8988T (cell line): Measurements from ENCODE around the gene RAB10.
A peak's percentile ranks its signal among the peaks of the same experiment; 100 is the strongest.
"Not testable (repeated sequence)": the region's sequence is repeated elsewhere in the genome, so short reads cannot be mapped to it uniquely, and the experiment has no call there.

Experiments
- DNase-seq: peaks from one replicate; pipeline ENCODE4 v3.0.0; 2011

Gene RAB10

GRCh38 chr2:26064846-26065245 is 31.0 kb downstream of the RAB10 start:
- DNase-seq = no peak

DNA sequence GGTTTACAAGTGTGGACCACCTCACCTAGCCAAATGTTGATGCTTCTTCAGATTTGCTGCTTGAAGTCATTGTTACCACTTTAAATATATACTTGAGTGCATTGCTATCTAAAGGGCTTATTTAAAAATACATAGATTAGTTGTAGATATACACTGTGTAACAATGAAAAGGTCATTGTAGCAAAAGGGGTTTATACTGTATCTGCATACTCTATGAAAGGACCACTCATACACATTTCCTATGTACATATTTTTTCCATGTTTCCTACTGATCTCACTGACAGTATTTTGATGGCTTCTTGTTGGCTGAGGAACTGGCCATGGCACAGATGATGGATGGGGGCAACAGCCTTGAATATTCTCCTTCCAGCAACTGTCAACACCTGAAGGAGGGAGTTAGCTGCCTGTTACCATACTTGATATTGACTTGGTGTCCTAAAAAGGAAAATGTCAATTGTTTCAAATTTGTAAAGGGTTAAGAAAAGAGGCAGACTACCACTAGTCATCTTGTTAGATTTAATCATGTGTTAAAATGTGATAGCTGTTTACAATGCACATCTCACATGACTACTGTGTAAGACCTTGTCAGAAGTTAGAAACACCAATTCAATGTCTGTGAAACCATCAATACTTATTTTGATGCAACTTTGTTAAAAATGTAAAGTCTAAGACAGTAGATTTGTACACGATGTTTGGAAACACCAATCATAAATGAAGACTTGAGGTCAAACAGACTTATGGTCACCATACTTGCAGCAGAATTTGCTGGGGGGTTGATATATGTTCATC is 33.5 kb downstream of the RAB10 start:
- DNase-seq = no peak

- no peak for DNase-seq
Observed at GRCh38 chr2:26067980-26068507, 34.2 kb downstream of the RAB10 start.

GRCh38 chr2:26068602-26069298 is 34.9 kb downstream of the RAB10 start:
- no peak for DNase-seq

DNA sequence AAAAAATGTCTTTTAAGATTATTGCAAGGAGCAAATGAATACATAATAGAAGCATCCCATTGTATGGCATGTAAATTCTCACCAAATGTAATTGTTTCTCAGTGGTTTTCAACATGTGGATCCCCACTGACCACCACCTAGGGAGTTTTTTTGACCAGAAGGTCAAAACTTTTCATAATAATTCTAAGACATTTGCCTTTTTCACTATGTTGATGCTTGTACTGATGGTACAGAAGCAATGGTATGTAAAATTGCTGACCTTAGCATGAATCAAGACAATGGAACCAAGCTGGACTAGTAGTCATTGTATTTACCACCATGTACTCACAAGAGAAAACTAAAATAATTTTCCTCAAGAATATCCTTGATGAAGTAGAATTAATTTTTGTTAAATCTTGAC is 36.8 kb downstream of the RAB10 start:
- no peak for DNase-seq

- no peak for DNase-seq
Observed at GRCh38 chr2:26072925-26073768, 39.3 kb downstream of the RAB10 start.

DNA sequence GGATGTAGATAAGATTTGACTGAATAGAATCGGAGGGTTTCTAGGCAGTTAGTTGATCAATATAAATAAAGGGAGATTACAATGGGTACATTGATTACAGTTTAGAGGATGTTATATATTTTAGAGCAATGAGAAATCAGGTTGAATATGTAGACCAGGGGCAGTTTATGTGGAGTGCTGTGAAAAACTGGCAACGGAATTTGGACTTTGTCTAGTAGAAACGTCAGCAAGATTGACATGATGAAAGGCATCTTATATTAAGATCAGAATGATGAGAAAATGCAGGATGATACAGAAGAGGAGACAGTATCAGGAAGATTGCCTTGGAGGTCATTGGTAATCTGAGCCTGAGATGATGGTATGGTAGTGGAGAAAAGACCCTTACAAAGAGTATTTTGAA is 39.9 kb downstream of the RAB10 start:
- DNase-seq = no peak

DNA sequence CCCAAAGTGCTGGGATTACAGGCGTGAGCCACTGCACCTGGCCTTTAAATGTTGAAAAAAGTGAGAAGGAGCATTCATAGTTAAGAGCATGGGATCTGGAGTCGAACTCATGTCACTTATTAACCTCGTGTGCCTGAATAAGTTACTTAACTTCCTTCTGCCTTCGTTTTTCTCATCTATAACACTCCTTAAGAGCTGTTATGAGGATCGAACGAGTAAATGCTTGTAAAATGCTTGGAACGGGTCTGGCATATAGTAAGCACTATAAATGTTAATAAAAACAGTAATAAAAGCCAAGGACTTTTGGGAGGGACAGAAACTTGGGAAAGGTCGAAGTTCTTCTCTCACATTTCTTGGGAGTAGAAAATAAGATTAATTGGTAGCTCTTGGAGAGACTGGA is 40.8 kb downstream of the RAB10 start:
- DNase-seq = no peak

DNA sequence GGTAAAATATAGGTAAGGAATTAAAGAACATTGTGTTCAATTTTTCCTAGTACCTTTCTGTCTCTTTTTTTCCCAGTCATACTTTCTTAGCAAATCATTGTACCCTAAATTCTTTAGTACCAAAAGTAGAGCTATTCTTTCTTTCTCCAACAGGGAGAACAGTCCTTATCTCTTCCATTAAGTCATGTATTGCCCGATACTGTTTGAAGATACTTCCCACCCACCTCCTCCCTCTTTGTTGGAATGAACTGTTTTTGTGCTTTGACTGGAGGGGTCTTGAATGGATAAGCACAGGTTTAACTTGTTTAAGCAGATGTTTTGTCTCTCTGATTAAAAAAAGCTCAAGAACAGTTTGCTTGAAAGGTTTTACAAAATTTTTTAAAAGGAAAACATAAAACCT is 41.3 kb downstream of the RAB10 start:
- no peak for DNase-seq

DNA sequence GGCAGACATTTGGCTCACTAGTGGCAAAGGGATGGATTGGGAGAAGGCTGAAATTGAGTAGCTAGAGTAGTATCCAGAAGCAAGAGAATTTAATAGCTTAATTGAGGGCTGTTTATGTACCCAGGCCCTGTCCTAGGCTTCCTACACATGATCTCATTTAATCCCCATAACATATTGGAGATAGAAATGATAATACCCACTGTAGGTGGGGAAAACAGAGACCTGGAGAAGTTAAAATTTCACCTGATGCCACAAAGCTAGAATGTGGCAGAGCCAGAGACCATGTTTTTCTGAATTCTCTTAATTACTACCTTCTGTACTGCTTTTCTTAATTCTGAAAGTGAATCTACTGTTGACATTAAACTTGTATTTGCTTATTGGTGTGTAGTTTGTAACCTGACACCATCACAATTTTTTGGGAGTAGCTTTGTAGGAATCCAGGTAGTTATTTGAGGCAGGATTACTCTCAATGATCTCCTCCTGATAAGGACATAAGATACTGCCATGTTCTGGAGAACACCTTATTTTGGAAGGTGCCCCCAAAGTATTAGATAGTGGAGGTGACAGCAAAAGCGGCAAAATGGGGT is 42.2 kb downstream of the RAB10 start:
- no peak for DNase-seq

DNA sequence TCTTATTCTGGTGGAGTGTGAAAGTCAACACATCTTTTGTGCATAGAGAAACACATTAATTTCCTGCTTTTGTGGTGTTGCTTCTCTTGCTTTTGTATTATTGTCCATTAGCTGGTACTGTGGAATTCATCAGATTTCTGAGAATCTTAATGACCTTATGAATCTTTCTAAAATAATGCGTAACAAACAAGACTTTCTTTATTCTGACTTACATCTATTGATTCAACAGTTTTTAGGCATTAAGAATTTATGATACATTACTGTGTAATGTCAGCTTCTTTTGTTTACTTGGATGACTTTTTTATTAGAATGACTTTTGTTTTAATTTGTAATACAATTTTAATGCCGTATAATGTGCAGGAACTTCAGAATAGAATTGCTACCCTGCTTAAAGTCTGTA is 43.4 kb downstream of the RAB10 start:
- no peak for DNase-seq

DNA sequence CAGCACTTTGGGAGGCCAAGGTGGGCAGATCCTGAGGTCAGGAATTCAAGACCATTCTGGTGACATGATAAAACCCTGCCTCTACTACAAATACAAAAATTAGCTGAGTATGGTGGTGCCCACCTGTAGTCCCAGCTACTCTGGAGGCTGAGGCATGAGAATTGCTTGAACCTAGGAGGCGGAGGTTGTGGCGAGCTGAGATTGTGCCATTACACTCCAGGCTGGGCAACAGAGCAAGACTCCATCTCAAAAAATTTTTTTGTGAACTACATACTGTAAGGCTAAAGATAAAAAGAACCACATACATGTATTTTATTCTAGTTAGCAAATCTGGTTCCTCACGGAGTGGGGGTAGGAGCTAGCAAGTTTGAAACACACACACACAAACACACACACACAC is 45.1 kb downstream of the RAB10 start:
- no peak for DNase-seq

GRCh38 chr2:26080356-26080755 is 46.5 kb downstream of the RAB10 start:
- DNase-seq = no peak

GRCh38 chr2:26080925-26081324 is 47.0 kb downstream of the RAB10 start:
- DNase-seq = not testable (repeated sequence)

GRCh38 chr2:26081556-26081955 is 47.7 kb downstream of the RAB10 start:
- no peak for DNase-seq

DNA sequence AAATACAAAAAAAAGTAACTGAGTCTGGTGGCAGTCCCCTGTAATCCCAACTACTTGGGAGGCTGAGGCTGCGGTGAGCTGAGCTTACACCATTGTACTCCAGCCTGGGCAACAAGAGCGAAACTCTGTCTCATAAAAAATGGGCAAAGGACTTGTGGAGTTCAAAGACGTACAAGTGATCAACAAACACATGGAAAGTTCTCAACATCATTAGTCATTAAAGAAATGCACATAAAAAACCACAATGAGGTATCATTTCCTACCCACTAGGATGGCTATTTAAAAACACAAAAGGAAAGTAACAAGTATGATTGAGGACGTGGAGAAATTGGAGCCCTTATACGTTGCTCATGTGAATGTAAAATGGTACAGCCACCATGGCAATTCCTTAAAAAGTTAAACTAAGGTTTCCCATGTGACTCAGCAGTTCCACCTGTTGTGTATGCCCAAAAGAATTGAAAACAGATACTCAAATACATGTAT is 52.3 kb downstream of the RAB10 start:
- no peak for DNase-seq

- no peak for DNase-seq
Observed at GRCh38 chr2:26086779-26087178, 52.9 kb downstream of the RAB10 start.

GRCh38 chr2:26088038-26088643 is 54.3 kb downstream of the RAB10 start:
- DNase-seq = peak; percentile 32

DNA sequence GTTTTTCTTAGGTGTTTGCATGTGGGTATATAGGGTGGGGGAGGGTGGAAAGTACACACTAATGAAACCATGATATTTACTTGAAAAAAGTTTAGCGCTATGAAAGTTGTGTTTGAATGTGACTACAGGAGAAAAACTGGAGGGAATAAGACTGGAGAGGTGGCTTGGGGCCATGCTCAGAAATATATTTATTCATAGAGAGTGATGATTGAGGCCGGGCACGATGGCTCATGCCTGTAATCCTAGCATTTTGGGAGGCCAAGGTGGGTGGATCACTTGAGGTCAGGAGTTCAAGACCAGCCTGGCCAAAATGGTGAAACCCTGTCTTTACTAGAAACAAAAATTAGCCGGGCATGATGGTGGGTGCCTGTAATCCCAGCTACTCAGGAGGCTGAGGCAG is 55.0 kb downstream of the RAB10 start:
- not testable (repeated sequence) for DNase-seq

- DNase-seq = no peak
Observed at GRCh38 chr2:26089337-26089736, 55.5 kb downstream of the RAB10 start.

DNA sequence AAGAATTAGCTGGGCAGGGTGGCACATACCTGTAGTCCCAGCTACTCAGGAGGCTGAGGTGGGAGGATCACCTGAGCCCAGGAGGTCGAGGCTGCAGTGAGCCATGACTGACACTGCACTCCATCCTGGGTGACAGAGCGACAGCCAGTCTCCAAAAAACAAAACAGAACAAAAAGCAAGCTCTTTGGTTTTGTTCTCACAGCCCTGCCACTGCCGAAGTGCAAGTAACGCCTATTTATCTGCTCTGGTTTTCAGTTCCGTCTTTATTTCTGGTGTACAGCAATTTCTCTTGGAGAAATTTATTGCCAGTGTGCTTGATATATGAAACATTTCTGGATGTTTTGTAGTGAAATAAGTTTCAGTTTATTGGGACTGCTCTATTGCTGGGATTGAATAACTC is 61.9 kb downstream of the RAB10 start:
- no peak for DNase-seq

DNA sequence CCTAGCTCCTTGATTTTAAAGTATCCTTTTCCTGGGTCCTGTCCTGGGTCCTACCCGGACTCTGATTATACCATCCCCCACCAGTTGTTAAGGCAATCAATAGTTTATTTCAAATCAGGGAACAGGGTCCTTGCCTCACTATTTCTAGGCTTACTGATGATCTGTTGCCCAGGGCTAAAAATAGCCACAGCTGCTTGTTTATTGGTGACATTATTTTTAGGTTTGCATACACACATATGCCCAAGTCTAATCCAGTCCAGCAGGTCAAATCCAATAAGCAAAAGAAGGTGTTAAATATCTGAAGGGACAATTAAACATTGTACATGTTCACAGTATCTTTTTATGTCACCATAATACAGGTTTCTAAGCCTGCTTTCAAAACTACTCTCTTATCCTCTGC is 66.0 kb downstream of the RAB10 start:
- DNase-seq = no peak
